Measurements from ENCODE around the gene ERMARD.

DNA sequence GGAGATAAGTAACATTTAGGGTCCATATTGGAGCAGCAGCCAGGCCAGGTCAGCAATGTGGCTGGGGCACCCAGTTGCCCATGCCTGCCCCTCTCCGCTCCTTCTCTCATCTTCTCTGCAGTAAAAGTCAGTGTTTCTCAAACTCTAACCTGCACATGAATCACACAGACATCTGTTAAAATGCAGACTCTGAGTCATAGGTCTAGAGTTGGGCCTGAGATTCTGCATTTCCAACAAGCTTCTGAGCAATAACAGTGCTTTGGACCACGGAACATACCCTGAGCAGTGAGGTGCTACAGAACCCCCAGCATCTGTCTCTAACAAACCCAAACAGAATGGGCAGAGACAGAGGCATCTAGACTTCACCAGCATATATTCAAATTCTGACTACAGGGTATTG, 37.2 kb upstream of the ERMARD start:
- TF ChIP-seq, protein P1, sequence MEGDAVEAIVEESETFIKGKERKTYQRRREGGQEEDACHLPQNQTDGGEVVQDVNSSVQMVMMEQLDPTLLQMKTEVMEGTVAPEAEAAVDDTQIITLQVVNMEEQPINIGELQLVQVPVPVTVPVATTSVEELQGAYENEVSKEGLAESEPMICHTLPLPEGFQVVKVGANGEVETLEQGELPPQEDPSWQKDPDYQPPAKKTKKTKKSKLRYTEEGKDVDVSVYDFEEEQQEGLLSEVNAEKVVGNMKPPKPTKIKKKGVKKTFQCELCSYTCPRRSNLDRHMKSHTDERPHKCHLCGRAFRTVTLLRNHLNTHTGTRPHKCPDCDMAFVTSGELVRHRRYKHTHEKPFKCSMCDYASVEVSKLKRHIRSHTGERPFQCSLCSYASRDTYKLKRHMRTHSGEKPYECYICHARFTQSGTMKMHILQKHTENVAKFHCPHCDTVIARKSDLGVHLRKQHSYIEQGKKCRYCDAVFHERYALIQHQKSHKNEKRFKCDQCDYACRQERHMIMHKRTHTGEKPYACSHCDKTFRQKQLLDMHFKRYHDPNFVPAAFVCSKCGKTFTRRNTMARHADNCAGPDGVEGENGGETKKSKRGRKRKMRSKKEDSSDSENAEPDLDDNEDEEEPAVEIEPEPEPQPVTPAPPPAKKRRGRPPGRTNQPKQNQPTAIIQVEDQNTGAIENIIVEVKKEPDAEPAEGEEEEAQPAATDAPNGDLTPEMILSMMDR (conservative IDR thresholded peaks at IDR 0.05 in 1 of 2, IDR thresholded peaks at IDR 0.05 in 1 of 2; ENCODE audit: low read depth in 1 of 2, low read length in 2 of 2): no peak
- TF ChIP-seq EZH2 (IDR thresholded peaks at IDR 0.05; ENCODE audit: low read length, missing control alignments): no peak
